ENCODE measurements around the gene TEX2.

- TF ChIP-seq CTCF (IDR thresholded peaks at IDR 0.05), result no peak
- TF ChIP-seq POLR2A (IDR thresholded peaks at IDR 0.05), result no peak
Observed at GRCh38 chr17:64216000-64216337, 47.1 kb downstream of the TEX2 start.
